GM21619 (cell line): ENCODE measurements around the gene LIPM.

Experiments used
- ATAC-seq: cut with Tn5 transposase; IDR thresholded peaks from one replicate; pipeline ENCODE4 v1.9.1; 2021; ENCODE audit not compliant: unreplicated experiment

Gene LIPM

DNA sequence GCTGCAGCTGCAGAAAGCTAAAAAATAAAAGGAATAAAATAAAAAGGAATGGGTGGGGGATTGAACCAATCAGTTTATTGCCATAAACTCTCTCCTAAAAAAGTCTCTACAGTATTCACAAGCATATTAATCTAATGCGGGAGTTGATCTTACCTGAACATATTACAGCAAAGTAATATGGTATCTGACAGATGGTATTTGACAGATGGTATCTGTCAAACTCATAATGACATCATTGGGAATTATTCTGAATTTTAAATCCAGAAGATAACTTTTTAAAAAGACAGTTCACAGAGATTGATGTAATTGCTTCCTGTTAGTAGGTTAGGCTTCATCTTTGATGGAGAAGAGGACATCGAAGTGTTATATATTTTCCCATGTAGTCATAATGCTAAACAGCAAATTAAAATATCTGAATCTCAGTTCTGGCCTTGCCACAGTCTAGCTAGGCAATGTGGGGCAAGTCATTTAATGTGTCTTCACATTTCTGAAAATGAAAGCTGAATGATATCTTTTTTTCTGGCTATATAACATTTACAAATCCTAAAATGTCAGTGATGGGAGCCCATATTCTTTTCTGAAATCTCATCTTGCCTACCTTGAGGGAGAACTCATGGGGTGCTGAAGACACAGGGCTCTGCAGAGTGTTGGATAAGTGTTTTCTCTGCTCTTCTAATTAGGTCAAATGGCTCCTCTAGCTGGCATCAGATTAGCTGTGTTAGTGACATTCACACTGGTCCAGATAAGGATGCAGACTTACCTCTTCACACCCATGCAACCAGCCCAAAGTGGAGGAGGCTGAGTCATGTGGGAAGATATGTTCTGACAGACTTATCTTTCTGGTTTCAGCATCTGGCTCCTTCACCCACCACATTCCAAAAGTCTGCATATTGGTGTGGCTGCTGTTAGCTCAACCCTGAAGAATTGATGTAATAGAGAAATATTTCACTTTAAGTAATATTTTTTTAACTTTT, 2.1 kb upstream of the LIPM start:
- ATAC-seq = no peak

DNA sequence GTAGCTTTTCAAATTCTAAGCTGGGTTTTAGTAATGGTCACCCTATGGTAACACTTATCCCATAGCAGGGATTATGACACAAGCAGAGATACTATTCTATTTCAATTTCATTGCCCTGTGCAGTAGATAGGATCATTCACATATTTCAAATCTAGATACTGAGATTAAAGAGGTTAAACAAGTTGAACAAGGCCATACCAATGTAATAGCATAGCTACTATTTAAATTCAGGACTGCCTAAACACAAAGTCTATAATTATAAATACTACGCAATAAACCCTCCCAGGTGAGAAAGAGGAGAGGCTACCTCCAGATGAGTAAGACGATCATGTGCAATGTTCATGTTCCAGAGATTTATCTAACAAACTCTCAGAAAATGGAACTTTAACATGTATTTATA, 1.1 kb downstream of the LIPM start:
- ATAC-seq = no peak

- no peak for ATAC-seq
Observed at GRCh38 chr10:88804083-88804812, 1.7 kb downstream of the LIPM start.

- no peak for ATAC-seq
Observed at GRCh38 chr10:88805361-88805760, 2.8 kb downstream of the LIPM start.

- ATAC-seq = no peak
Observed at GRCh38 chr10:88805924-88806323, 3.4 kb downstream of the LIPM start.

GRCh38 chr10:88809621-88810020, 7.1 kb downstream of the LIPM start:
- no peak for ATAC-seq

GRCh38 chr10:88810196-88810961, 7.8 kb downstream of the LIPM start:
- ATAC-seq = peak; percentile 58

DNA sequence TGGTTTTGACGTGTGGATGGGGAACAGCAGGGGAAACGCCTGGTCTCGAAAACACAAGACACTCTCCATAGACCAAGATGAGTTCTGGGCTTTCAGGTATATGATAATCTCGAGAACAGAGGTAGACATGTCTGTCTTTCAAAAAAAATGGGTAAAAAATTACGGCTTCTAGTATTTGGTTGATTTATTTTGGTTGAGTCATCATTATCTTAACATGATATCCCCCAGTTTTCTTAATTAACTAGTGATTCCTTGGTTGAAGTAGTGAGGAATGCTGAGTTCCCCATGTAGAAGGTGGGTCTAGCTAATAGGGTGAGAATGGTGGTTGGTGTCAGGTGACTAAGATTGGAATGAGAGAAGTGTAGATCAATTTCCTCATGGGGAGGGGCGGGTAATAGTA, 10.7 kb downstream of the LIPM start:
- ATAC-seq = no peak

DNA sequence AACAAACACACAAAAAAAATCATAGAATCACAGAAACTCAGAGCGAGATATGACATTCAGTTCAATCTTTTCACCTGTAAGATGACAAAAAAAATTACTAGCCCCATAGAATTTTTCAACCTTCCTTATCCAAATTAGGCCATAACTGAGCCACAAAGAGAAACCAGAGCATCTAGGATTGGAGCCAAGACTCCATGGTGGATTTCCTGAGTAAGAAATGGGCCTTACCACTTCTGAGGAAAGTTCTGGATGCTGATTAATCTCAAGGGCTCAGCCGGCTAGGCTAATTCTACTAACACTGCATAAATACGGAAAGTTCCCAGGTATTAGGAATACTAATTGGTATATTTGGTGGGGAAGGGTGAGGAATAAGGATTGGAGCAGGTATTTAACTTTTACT, 16.8 kb downstream of the LIPM start:
- no peak for ATAC-seq

DNA sequence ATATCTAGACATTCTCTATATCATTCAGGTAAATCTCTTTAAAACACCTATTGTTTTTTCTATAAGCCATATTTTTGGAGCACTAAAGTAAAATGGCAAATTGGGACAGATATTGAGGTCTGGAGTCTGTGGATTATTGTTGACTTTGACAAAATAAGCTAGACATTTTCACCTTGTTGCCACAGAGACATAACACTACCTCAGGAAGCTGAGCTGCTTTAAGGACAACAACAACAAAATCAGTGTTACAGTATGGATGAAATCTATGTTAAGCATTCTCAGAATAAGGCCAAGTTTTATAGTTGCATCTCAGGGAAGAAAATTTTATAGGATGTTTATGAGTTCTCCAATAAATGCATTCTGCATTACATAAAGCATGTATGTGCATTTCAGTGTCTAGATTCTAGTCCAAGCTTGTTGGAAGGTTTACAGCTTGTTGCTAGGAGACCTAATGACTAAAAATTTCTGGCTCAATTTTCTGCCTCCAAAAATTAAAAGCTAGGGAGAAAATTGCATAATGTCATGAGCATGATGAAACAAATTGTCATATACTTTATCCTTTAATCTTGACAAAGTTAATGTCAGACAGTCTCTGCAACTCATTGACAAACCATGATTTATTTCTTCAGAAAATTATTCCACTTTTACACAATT, 18.3 kb downstream of the LIPM start:
- no peak for ATAC-seq

- ATAC-seq = no peak
Observed at GRCh38 chr10:88826388-88826787, 23.9 kb downstream of the LIPM start.

DNA sequence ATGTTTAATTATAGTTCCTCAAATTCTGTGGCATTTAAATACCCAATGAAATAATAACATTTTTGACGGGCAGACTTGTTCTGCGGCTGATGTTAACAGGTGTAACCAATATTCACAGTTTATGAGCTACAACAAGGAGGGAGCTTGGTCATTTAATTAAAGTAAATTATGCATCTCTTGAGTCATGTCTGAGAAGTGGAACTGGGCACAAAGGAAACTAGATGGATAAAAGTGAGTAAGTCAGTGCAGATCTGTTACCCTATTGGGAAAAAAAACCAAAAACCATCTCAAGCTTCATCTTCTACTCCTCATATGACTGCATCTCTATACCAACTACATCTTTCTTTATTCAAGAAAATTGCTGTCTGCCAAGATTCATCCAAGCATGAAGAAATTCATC, 25.1 kb downstream of the LIPM start:
- ATAC-seq = no peak

GRCh38 chr10:88828310-88828709, 25.8 kb downstream of the LIPM start:
- no peak for ATAC-seq

- ATAC-seq = no peak
Observed at GRCh38 chr10:88830643-88831268, 28.2 kb downstream of the LIPM start.

DNA sequence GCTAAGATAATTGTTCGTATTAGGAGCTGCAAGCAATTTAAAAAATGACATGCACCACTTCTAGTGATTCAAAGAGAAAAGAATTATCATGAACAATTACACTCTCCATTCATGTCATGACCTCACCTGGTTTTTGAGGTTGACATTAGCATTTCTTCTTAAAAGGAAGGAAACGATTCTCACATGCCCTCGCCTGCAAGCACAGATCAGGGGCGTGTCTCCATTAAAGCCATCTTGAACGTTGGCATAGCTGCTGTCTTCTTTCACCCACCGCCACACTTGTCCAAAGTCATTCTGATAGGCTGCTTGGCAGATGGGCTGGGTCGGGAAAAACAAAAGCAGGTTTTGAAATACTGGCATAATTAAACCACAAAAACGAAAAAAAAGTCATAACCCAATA, 29.2 kb downstream of the LIPM start:
- no peak for ATAC-seq

GRCh38 chr10:88832376-88832775, 29.8 kb downstream of the LIPM start:
- no peak for ATAC-seq

DNA sequence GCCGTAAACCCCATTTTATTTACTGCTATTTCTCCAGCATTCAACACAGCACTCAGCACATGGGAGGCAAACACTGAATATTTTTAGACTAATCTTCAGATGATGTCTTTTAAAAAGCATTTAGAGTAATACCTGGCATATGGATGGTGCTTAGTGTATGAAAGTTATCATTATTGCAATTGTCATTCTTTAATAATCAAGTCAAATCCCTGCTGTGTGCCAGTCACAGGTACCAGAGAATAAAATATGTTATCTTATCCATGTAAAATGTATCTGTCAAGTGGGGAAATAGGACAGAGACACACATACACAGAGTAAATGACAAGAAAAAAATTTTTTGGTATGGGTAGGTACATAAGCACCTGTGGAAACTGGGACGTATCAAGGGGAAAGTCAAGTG, 30.6 kb downstream of the LIPM start:
- no peak for ATAC-seq

GRCh38 chr10:88833723-88834122, 31.2 kb downstream of the LIPM start:
- ATAC-seq = no peak

GRCh38 chr10:88835096-88835909, 32.8 kb downstream of the LIPM start:
- ATAC-seq = peak; percentile 84

DNA sequence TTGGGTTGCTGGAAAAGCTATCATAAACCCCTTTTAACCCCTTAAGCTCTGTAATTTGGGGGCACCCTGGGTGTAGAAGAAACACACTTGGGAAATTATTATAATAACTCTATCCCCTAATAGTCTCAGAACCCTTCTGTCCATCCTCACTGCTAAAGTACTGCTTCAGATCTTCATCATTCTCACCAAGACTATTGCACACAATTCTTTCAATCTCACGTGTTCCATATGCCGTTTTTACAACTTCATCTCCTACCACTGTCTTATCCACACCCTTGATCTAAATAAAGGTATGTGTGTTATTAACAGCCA, 33.3 kb downstream of the LIPM start:
- peak; percentile 10 for ATAC-seq
